Subcutaneous adipose tissue (tissue), 4 donors: ENCODE data around the gene MRPL51. TPM values are rescaled to one million over a fixed set of nuclear protein-coding genes. Genes with fewer than 3 reads are reported as not detected.

Experiments used
- CTCF ChIP-seq: fragments of 450-650 bp; IDR thresholded peaks from one replicate; pipeline ENCODE4 v1.5.1; 2016; ENCODE audit warnings: low read depth, mild to moderate bottlenecking, control low read depth, antibody characterized with exemption, moderate library complexity
- total RNA-seq, 4 donors: library from RNA; depleted of rRNA; stranded (reverse); fragments of >200 nt; gene quantifications; one replicate each; pipeline ENCODE4 v1.1.0, GENCODE V29; 2016

Gene MRPL51
- total RNA-seq, 4 donors from 2014 or later, result 65.6 to 99.1 (median 68.2) TPM

DNA sequence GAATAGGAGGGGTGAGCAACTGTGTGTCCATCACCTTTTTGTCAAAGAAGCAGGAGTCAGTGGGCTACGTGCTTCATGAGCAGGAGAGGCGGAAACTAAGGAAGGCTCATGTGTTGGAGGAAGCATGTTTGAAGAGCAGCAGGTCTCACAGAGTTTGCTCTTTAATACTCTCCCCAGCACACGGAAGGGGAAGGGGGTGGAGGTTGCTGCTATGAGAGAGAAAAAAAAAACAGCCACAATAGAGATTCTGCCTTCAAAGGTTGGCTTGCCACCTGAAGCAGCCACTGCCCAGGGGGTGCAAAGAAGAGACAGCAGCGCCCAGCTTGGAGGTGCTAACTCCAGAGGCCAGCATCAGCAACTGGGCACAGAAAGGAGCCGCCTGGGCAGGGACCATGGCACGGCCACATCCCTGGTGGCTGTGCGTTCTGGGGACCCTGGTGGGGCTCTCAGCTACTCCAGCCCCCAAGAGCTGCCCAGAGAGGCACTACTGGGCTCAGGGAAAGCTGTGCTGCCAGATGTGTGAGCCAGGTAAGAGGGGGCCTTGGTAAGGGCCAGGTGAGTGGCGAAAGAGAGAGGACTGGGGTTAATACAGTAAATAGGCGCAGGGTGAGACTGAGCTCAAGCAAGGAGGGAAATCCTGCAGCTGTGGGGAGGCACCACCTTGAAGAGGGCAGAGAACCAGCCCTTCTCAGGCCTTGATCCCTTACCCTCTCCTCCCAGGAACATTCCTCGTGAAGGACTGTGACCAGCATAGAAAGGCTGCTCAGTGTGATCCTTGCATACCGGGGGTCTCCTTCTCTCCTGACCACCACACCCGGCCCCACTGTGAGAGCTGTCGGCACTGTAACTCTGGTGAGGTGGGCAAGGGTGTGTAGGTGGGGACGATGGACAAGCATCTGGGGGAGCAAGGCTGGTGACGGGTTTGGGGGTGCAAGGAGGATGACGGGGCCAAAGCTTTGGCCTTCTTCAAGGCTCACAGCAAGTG lies 48.1 kb downstream of the MRPL51 start, which contains the start of gene CD27:
Gene CD27, plus strand, starts transcription at position 252 of the 985 bp plus-strand sequence. Its CDS starts 141 bp downstream, at position 393.
- TF ChIP-seq CTCF, result no peak

GRCh38 chr12:6444031-6444430 lies 49.0 kb downstream of the MRPL51 start:
- TF ChIP-seq CTCF, result no peak

DNA sequence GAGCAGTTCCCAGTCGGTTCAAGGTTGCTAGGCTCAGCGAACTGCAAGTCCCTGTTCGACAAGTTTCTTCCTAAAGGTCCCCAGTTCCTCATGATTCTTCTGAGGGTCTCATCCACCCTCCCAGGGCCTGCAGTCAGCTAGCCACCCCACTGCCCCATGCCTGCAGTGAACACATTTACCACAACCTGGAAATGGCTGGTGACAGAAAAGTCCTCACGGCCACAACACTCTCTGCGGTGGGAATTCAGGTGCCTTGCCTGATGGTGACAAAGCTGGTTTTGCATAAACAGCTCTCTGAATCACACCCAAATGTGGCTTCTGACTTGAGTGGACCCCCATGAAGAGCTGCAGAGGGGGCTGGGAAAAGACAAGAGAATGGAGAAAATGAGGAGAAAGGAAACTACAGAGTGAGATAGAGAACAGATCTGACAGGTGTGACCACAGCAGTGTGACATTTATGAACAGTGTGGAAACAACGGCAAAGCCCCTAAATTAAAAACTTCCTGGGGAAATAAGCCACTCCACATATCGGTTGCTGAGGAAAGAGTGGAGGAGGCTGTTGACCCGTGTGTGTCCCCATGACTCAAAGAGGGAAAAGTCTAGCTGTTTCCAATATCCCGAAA lies 49.6 kb downstream of the MRPL51 start:
- TF ChIP-seq CTCF, result no peak

DNA sequence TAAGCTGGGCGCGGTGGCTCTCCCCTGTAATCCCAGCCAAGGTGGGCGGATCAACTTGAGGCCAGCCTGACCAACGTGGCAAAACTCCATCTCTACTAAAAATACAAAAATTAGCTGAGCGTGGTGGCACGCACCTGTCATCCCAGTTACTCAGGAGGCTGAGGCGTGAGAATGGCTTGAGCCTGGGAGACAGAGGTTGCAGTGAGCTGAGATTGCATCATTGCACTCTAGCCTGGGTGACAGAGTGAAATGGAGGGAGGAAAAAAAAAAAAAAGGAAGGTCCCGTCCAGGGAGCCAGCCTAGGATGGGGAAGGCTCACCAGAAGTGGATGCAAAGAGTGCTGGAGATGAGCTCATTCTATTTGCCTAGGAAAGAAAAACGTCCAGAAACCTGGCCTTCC lies 50.2 kb downstream of the MRPL51 start:
- TF ChIP-seq CTCF, result no peak

Other genes starting within 250 kb of the MRPL51 start
- 100 to 1,000 TPM in 1 of 4 donors, 10 to 100 TPM in 2, 1 to 10 TPM in 1; 6.8 to 111 (median 49.4) TPM for gene PLEKHG6, start 182.6 kb downstream of the MRPL51 start, total RNA-seq
- gene TNFRSF1A, start 151.2 kb downstream of the MRPL51 start, total RNA-seq, result 100 to 1,000 TPM; 207 to 269 (median 239) TPM
- 1 to 10 TPM; 3.4 to 5.8 (median 4.1) TPM for gene SCNN1A, start 117.7 kb downstream of the MRPL51 start, total RNA-seq
- gene LTBR, start 109.1 kb downstream of the MRPL51 start, total RNA-seq, result 100 to 1,000 TPM in 1 of 4 donors, 10 to 100 TPM in 3; 73.1 to 157 (median 80.2) TPM
- 1 to 10 TPM in 1 of 4 donors, under 1 TPM in 1, not detected in 2; 0.44 to 1.7 TPM for gene CD27, start 48.3 kb downstream of the MRPL51 start, total RNA-seq
- 10 to 100 TPM; 17.3 to 26.3 (median 23.4) TPM for gene TAPBPL, start 41.2 kb downstream of the MRPL51 start, total RNA-seq
- gene VAMP1, start 22.6 kb downstream of the MRPL51 start, total RNA-seq, result 10 to 100 TPM in 1 of 4 donors, 1 to 10 TPM in 2, under 1 TPM in 1; 0.82 to 12.8 (median 5.0) TPM
- 10 to 100 TPM; 10.8 to 25.2 (median 16.9) TPM for gene NCAPD2, start 840 bp upstream of the MRPL51 start, total RNA-seq
- 1,000 to 10,000 TPM in 2 of 4 donors, 100 to 1,000 TPM in 2; 850 to 1,788 (median 1,222) TPM for gene GAPDH, start 41.3 kb upstream of the MRPL51 start, total RNA-seq
- gene IFFO1, start 62.8 kb upstream of the MRPL51 start, total RNA-seq, result 10 to 100 TPM in 3 of 4 donors, 1 to 10 TPM in 1; 8.8 to 33.3 (median 27.9) TPM
- gene NOP2, start 75.0 kb upstream of the MRPL51 start, total RNA-seq, result 10 to 100 TPM; 15.1 to 47.8 (median 23.7) TPM
- 100 to 1,000 TPM; 130 to 216 (median 158) TPM for gene CHD4, start 114.1 kb upstream of the MRPL51 start, total RNA-seq
- 1 to 10 TPM in 3 of 4 donors, under 1 TPM in 1; 0.82 to 4.0 (median 2.3) TPM for gene LPAR5, start 142.7 kb upstream of the MRPL51 start, total RNA-seq
- gene ACRBP, start 154.2 kb upstream of the MRPL51 start, total RNA-seq, result 1 to 10 TPM in 3 of 4 donors, not detected in 1; 2.4 to 4.9 (median 2.4) TPM
- 10 to 100 TPM; 13.4 to 52.9 (median 41.4) TPM for gene ING4, start 169.9 kb upstream of the MRPL51 start, total RNA-seq
- 10 to 100 TPM; 21.8 to 34.9 (median 25.4) TPM for gene ZNF384, start 196.1 kb upstream of the MRPL51 start, total RNA-seq
- gene PIANP, start 207.6 kb upstream of the MRPL51 start, total RNA-seq, result not detected
- 10 to 100 TPM; 39.0 to 55.6 (median 45.4) TPM for gene COPS7A, start 230.8 kb upstream of the MRPL51 start, total RNA-seq